Glomerular endothelial cell (primary cell): ENCODE results near the gene TEX261. TPM values are rescaled to one million over a fixed set of nuclear protein-coding genes. Genes with fewer than 3 reads are reported as not detected.

Experiments
- DNase-seq: peaks from one replicate; pipeline ENCODE4 v3.0.0-alpha.2; 2011; ENCODE audit warnings: low read depth, low spot score; ENCODE audit errors: extremely low read depth
- total RNA-seq: library from RNA; depleted of rRNA; stranded (reverse); fragments of >200 nt; gene quantifications from 2 replicates; pipeline ENCODE4 v1.2.3, GENCODE V29; 2015

Gene TEX261
- total RNA-seq, 1 donor from 2014 or later: 43.7 TPM

DNA sequence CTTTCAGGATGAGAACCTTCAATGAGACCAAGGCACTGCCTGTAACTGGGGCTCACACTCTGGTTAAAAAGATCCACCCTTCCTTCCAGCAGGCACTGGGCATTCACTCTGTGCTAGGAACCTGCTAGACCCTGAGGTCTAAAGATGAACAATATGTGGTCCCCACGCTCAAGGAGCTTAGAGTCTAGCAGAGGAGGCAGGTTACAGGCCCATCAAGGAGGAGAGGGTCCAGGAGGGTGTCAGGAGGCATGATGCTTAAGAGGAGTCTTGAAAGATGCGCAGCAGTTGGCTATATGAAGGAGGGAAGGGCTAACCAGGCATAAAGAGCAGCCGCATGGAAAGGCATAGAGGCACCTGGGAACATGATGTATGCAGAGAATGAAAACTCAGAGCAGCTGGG, 11.7 kb downstream of the TEX261 start:
- DNase-seq: no peak

DNA sequence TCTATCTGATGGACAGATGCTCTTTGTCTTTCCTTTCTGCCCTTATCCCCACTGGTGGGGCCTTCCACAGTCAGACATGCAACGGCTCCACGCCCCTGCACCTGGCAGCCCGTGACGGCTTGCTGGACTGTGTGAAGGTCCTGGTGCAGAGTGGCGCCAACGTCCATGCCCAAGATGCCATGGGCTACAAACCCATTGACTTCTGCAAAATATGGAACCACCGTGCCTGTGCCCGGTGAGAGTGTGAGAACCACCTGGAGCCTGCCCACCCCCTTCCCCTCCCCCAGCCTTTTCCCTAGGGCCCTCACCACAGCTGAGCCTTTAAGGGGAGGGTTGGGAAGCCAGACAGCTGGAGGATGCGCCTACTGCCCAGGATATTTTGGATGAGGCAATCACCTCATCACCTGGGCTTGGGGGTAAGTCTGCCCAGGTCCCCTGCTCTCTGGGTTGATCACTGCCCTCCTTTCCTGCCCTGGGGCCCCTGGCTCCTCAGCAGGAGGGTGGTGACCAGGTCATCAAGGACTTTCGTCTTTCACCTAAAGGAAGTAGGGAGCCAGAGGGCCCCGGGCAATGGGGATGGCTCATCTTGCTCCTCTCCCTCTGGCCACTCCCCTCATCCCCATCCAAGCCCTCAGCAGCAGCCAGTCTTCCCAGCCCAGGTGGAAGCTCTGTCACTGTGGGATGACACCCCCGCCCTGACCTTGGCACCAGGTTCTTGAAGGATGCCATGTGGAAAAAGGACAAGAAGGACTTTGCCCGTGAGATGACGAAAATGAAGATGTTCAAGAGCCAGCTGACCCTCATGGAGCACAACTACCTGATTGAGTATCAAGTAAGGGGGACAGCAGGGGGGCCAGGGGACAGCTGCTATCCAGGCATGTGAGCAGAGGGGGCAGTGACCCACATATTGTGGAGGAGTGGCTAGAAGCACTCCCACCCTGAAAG, 12.5 kb downstream of the TEX261 start:
- DNase-seq: no peak

DNA sequence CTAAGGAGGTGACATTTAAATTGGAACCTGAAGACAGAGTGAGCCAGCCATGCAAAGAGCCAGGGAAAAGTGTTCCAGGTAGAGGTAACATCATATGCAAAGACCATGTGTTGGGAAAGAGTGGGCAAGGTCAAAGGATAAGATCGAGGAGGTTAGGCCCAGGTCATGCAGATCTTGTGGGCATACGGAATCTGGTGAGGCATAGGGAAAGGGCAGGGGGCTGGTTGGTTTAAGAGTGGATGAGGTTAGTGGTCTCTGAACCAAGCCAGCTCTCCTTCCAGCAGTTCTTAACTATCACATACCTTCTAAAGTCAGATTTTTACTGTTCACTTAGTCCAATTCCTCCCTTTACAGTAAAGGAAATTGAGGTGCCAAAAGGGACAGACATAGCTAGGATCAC, 13.3 kb downstream of the TEX261 start:
- no peak for DNase-seq

DNA sequence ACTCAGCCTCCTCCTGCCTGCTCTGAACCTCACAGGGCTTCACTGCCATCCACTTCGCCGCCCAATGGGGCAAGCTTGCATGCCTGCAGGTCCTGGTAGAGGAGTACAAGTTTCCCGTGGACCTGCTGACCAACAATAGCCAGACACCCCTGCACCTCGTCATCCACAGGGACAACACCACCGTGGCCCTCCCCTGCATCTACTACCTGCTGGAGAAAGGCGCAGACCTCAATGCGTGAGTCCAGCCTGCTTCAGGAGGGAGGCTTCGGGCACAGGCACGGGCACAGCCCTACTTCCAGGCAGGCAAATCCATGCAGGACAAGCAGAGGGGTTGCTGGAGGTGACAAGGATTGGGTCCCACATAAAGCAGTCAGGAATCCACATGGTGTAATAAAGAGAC, 15.0 kb downstream of the TEX261 start:
- DNase-seq: no peak

DNA sequence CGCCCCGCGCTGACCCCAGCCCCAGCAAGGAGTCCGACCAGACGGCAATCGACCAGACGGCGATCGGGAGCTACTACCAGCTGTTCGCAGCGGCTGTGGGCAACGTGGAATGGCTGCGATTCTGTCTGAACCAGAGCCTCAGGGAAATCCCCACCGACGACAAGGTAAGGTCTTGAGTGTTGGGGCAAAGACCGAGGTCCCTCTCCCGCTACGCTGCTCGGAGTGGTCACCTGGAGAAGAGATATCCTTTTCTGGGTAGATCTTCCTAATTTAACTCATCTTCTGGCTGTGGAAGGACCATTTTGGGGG, 15.5 kb downstream of the TEX261 start:
- DNase-seq: no peak

DNA sequence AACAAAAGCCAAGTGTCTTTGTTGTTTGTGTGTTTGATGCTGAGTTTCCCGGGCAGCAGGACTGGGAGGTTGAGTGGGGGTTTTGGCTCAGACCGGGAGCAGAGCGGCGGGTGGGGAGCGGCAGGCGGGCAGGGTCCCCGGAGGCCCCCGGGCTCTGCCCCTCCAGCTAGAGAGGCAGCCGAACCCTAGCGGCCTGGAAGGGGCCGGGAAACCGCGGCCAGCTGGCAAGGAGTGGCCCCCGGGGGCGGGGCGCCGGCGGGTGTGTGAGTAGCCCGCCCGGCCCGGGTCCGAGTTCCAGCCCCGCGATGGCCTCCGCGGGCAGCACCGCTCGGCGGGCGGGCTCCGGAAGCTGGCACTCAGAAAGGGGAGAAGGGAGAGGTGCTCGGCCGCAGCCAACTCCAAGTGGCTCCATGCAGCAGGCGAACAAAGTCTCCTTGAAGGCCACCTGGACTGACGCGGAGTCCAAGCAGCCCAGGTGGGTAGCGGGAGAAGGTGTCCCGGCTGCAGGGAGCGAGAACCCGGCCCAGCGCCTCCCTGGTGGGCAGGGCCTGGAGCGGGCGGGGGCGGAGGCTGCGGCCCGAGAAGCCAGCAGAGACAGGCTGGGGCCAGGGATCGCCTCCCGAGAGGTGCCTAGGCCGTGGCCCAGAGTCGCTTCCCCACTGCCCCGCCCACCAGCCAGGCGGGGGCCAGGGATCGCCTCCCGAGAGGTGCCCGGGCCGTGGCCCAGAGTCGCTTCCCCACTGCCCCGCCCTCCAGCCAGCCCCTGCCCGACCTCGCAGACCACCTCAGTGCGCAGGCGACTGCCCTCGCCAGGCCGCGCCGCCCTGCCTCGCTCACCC, 16.1 kb downstream of the TEX261 start, which contains the start of gene ANKRD53:
Gene ANKRD53 (plus strand): TSS at position 290 of the 839 bp plus-strand sequence. CDS start 16 bp downstream, at position 306.
- DNase-seq: no peak

DNA sequence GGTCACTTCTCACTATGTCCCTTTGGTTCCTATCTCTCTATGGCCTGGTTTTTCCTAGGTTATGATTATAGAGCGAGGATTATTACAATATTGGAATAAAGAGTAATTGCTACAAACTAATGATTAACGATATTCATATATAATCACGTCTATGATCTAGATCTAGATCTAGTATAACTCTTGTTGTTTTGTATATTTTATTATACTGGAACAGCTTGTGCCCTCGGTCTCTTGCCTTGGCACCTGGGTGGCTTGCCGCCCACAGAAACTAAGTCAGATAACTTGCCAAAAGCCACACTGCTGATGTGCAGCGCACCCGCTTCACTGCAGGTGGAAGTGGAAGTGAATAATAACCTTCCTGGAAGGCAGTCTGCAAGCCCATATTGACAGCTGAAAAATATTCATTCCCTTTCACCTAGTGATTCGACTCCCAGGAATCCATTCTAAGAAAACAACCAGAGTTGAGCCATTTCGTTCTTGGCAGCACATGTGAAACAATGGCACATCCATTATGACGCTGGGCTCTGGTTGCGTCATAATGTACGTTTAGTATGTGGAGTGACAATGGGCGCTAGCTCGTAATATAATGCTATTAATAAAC, 17.0 kb downstream of the TEX261 start:
- DNase-seq: no peak

DNA sequence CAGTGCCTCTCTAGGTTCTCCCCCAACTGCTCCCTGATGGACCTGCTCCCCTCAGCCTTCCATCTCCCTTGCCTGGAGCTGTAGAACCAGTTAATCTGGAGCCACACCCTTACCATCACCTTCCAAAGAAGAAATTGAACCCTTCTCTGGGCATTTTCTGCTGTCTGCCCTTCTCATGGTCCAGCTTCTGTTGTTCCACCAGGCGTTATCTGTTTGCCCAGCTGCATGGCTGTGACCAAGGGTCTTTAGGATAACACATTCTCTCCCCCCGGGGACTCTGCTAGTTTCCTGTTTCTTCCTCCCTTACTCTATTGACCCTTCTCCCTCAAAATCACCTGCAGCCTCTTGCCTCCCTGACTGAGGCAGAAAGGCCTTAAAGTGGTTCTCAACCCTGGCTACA, 19.4 kb downstream of the TEX261 start:
- no peak for DNase-seq

DNA sequence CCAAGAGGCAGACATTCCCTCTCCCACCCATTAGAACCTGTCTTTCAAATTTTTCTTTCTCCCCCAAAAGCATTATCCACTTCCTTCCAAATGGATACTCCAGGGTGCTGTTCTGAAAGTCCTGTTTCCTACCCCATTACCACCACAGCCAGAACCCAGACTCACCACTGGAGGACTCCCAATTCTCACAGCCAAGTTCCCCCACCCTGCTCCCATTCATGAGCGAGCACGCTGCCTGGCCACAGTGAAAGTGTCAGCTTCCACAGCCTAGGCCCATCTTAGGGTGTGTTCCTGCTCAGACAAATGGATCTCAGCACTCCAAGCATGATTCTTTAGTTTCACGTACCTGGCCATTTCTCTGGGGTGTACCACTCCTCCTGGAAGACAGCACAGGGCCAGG, 20.1 kb downstream of the TEX261 start:
- DNase-seq: no peak

DNA sequence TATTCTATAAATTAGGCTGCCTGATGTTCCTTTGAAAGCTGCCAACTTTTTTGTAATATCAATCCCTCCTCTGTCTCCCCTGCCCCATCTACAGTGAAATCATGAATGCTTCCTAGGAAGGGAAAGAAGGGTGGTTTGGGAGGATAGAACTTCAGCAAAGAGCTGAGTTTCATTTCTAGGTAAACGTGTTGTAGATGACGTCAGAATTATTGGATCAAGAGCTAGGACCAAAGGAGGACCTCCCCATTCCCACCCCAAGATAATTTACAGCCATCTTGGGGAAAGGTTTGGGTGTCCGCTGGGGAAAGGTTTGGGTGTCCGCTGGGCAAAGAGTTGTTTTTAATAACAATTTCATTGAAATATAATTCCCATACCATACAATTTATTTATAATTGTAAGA, 27.5 kb downstream of the TEX261 start:
- DNase-seq: no peak

DNA sequence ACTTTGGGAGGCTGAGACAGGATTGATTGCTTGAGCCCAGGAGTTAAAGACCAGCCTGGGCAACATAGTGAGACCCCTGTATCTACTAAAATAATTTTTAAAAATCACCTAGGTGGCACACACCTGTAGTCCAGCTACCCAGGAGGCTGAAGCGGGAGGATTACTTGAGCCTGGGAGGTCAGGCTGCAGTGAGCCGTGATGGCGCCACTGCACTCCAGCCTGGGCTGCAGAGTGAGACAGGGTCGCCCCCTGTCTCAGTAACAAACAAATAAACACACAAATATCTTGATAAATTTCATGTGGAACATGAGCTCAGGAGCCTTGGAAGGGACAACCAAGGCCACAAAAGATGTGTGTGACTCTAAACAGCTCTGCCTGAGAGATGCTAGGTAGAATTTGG, 28.0 kb downstream of the TEX261 start:
- DNase-seq: no peak

DNA sequence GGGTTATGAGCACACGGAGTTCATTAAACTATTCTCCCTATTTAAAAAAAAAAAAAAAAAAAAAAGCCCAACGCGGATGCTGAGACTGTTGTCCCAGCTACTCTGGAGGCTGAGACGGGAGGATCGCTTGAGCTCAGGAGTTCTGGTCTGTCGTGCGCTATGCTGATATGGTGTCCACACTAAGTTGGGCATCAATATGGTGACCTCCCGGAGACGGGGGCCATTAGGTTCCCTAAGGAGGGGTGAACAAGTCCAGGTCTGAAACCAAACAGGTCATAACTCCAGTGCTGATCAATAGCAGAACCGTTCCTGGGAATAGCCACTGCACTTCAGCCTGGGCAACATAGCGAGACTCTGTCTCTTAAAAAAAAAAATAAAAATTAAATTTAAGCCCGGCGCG, 29.2 kb downstream of the TEX261 start:
- DNase-seq: no peak

DNA sequence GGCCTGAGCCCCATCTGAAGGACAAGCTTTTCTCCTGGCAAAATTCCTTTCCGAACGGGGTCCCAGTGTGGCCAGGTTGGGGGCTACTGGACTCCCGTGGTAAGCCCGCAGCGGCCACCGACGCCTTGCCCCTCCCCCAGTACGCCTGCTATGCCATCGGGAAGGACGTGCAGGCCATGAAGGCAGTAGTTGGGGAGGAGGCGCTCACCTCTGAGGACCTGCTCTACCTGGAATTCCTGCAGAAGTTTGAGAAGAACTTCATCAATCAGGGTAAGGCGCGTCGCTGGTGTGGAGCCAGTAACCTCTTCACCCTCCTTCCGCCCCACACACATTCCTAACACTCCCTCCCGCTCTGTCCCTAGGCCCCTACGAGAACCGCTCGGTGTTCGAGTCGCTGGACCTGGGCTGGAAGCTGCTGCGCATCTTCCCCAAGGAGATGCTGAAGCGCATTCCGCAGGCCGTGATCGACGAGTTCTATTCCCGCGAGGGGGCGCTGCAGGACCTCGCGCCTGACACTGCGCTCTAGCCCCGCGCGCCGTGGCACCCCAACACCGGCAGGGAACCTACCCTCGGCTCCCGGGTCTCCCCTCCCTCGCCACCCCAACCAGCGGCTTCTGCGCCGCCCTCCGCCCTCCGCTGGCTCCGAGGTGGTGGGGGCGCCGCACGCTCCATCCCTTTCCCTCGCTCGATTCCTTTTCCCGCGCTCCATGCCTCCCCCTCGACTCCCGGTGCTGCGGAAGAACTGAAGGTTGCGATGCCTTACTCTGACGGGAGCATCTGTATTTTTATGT, 29.9 kb downstream of the TEX261 start:
- DNase-seq: no peak

DNA sequence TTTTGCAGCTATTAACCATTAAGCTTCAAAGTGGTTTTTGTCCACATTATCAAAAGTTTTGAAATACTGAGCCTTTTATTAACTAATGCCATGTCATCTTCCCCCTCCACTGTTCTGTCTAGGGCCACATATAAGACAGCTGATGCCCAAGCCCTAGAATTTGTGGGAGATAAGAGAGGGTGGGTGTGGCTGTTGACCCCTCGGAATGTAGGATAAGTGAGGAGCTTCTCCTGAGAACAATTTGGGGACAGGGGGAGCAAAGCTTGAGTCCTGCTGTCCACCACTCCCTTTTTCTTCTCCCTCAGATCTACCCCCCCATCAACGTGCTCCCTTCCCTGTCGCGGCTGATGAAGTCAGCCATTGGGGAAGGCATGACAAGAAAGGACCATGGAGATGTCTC, 30.5 kb downstream of the TEX261 start:
- no peak for DNase-seq

DNA sequence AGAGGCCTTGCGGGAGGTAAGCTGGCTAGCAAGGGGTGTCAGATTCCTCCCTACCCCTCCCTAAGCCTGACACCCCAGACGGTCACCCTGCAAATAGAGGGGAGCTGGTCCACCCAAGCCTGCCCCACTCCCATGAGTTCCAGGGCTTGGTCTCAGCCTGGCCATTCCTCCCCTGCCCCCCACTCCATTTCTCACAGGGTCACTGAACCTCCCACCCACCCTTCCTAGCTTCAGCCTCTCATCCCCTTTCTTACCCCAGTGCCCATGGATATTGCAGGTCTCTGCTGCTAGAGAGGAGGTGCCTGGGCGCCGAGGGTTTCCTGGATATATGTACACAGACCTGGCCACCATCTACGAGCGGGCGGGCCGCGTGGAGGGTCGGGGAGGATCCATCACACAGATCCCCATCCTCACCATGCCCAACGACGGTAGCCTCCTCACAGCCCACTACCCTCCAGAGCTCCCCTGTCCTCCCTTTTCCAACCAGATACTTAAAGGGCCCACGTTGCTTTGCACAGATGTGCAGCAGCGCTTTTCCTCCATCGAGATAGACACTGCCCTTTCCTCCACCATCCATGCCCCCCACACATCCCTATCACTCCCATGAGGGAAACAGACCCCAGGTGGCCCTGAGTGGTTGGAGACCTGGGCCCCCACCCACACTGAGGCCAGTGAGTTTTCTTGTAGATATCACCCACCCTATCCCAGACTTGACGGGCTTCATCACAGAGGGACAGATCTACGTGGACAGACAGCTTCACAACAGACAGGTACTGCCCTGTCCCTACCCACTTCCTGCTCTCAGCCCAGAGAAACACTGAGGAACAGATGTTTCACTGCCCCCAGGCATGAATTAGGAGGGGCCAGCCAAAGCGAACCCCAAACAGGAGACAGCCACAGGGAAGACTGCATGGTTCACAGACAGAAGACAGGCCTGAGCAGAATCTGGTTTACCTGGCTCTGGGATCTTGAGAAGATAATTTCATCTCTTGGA, 31.5 kb downstream of the TEX261 start:
- DNase-seq: no peak

DNA sequence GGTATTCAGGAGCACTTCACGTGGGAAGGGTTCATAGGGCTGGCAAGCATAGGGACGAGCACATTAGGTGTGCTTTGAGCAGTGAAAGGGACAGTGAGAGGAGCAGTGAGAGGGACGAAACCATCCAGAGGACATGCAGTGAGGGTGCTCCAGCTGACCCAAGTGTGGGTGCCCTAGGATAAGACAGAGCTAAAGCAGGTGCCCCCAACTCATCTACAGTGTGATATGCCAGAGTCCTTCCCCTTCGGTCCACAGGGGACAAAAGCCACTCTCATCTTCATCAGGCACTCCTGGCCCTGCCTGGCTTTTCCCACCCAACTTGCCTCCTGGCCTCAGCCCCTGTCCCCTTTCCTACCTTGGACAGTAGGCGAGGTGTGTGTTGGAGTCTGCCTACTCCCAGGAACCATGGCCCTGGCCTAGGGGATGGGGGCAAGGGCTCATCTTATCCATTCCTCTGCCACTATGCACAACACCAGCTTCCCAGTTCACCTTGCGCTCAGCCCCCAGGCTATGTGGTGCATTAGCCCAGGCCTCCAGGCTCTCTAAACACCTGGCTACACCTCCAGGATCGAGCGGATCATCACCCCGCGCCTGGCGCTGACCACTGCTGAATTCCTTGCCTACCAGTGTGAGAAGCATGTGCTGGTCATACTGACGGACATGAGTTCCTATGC, 32.3 kb downstream of the TEX261 start:
- DNase-seq: no peak

DNA sequence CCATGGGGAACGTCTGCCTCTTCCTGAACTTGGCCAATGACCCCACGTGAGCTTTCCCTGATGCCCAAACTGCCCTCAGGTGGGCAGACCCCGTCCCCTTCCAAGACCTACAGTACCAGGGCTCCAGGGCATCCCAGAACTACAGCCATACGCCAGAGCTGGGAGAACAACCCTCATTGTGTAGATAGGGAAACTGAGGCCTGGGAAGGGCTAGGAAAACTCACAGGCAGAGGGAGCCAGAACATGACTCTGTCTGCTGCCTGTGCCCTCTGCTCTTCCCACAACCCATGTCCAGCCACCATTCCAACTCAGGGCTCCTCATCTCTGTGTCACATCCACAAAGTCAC, 33.1 kb downstream of the TEX261 start:
- no peak for DNase-seq

DNA sequence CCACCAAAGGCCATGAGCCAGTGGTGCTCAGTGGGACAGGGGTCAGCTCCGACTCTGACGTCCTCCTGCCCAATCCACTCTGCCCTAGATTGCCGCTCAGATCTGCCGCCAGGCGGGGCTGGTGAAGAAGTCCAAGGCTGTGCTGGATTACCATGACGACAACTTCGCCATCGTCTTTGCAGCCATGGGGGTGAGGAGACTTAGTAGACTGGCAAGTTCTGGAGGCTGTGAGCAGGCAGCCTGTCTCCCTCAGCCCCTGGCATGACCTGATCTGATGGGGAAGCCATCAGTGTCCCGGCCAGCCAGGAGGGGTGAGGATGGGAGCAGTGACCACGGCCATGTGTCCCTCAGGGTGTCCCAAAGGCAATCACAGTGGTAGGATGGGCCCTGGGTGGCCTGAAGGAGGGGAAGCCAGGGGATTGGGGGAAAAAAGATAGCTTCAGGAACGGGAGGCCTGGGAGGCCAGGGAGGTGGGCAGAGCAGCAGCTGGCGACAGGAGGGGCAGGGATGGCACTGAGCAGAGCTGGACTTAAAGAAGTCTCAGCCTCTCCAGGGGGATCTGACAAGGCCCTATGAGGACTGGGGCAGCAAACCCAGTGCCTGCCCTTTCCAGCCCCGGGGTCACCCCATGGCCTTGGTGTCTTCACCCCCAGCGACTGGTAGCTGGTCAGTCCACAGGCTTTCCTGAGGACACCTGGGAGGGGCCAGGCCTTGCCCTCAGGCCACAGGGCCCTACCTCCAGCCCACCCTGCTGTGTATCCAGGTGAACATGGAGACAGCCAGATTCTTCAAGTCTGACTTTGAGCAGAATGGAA, 33.6 kb downstream of the TEX261 start:
- no peak for DNase-seq
